GM19023 (cell line): Measurements from ENCODE around the gene RAB6D.
"Not testable (repeated sequence)": the region's sequence is repeated elsewhere in the genome, so short reads cannot be mapped to it uniquely, and the experiment has no call there.

ENCODE experiments used
- ATAC-seq: cut with Tn5 transposase; IDR thresholded peaks from one replicate; pipeline ENCODE4 v1.9.1; 2021; ENCODE audit warnings: mild to moderate bottlenecking, moderate library complexity; ENCODE audit not compliant: unreplicated experiment

RAB6D gene

GRCh38 chr2:131363703-131364186 is at the start of gene RAB6D:
Gene RAB6D, minus strand, starts transcription at chr2:131364168. Its CDS starts 448 bp downstream, at chr2:131363720.
- ATAC-seq: not testable (repeated sequence)

GRCh38 chr2:131413148-131413747 is 49.3 kb upstream of the RAB6D start:
- ATAC-seq: no peak

GRCh38 chr2:131410173-131410572 is 46.2 kb upstream of the RAB6D start:
- ATAC-seq: no peak

GRCh38 chr2:131408778-131409177 is 44.8 kb upstream of the RAB6D start:
- ATAC-seq: no peak

- no peak for ATAC-seq
Observed at GRCh38 chr2:131408207-131408606, 44.2 kb upstream of the RAB6D start.

- no peak for ATAC-seq
Observed at GRCh38 chr2:131404753-131405152, 40.8 kb upstream of the RAB6D start.

- no peak for ATAC-seq
Observed at GRCh38 chr2:131402320-131403039, 38.5 kb upstream of the RAB6D start.

- no peak for ATAC-seq
Observed at GRCh38 chr2:131400849-131401248, 36.9 kb upstream of the RAB6D start.

- not testable (repeated sequence) for ATAC-seq
Observed at GRCh38 chr2:131400441-131400840, 36.5 kb upstream of the RAB6D start.

GRCh38 chr2:131396209-131396608 is 32.2 kb upstream of the RAB6D start:
- ATAC-seq: not testable (repeated sequence)

- not testable (repeated sequence) for ATAC-seq
Observed at GRCh38 chr2:131395024-131395645, 31.2 kb upstream of the RAB6D start.

GRCh38 chr2:131394147-131394931 is 30.4 kb upstream of the RAB6D start:
- ATAC-seq: no peak

GRCh38 chr2:131391953-131392352 is 28.0 kb upstream of the RAB6D start:
- ATAC-seq: not testable (repeated sequence)

- ATAC-seq: not testable (repeated sequence)
Observed at GRCh38 chr2:131391471-131391870, 27.5 kb upstream of the RAB6D start.

- ATAC-seq: not testable (repeated sequence)
Observed at GRCh38 chr2:131390495-131391130, 26.6 kb upstream of the RAB6D start.

- no peak for ATAC-seq
Observed at GRCh38 chr2:131389657-131390056, 25.7 kb upstream of the RAB6D start.

GRCh38 chr2:131388834-131389233 is 24.9 kb upstream of the RAB6D start:
- not testable (repeated sequence) for ATAC-seq

GRCh38 chr2:131373111-131373510 is 9.1 kb upstream of the RAB6D start:
- ATAC-seq: not testable (repeated sequence)

GRCh38 chr2:131369954-131370353 is 6.0 kb upstream of the RAB6D start:
- no peak for ATAC-seq

GRCh38 chr2:131368493-131369066 is 4.6 kb upstream of the RAB6D start:
- not testable (repeated sequence) for ATAC-seq
